HG02884 (cell line): Measurements from ENCODE around the gene RAP2C.
"Not testable (repeated sequence)": the region's sequence is repeated elsewhere in the genome, so short reads cannot be mapped to it uniquely, and the experiment has no call there.

Source experiments
- ATAC-seq: cut with Tn5 transposase; IDR thresholded peaks from one replicate; pipeline ENCODE4 v1.9.1; 2021; ENCODE audit warnings: mild to moderate bottlenecking, moderate library complexity; ENCODE audit not compliant: unreplicated experiment

The RAP2C gene

DNA sequence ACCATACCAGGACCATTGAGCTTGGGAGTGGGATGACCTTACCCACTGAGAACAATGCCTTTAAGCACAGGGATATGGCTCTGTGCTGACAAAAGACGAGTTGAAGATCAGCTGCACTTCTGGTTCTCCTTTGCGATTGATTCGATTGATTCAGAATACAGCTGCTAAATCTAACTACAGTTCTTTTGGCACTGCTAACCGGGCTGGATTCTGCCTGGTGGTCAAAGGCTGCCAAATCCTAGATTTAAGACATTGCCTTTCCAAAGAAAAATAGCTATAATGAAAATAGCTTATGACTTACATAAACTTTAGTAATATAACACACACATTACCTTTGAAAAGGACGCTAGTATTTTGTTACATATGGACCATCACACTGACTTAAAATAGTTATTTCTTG lies 18.3 kb downstream of the RAP2C start:
- ATAC-seq: no peak

DNA sequence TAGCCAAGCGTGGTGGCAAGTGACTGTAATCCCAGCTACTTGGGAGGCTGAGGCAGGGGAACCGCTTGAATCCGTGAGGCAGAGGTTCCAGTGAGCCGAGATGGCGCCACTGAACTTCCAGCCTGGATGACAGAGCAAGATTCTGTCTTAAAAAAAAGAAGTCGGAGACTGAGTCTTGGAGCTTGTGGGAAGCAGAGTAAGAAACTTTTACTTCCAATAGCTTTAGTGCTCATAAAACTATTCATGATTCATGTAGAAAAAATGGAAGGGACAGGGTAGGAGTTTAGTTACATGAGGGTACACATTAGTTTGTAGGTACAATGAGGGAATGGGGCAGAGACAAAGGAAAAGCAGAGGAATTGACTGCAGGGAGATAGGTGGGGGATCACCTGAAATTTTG lies 19.3 kb downstream of the RAP2C start:
- ATAC-seq: no peak

DNA sequence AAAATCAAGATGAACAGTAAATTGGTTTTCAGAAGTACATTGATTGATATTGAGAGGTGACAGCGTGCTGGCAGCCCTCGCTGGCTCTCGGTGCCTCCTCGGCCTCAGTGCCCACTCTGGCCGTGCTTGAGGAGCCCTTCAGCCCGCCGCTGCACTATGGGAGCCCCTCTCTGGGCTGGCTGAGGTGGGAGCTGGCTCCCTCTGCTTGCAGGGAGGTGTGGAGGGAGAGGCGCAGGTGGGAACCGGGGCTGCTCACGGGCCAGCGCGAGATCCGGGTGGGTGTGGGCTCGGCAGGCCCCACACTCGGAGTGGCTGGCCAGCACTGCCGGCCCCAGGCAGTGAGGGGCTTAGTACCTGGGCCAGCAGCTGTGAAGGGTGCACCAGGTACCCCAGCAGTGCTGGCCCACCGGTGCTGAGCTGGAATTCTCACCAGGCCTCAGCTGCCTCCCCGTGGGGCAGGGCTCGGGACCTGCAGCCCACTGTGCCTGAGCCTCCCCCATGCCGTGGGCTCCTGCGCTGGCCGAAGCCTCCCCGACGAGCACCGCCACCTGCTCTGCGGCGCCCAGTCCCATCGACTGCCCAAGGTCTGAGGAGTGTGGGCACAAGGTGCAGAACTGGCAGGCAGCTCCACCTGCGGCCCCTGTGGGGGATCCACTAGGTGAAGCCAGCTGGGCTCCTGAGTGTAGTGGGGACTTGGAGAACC lies 25.2 kb downstream of the RAP2C start:
- no peak for ATAC-seq

DNA sequence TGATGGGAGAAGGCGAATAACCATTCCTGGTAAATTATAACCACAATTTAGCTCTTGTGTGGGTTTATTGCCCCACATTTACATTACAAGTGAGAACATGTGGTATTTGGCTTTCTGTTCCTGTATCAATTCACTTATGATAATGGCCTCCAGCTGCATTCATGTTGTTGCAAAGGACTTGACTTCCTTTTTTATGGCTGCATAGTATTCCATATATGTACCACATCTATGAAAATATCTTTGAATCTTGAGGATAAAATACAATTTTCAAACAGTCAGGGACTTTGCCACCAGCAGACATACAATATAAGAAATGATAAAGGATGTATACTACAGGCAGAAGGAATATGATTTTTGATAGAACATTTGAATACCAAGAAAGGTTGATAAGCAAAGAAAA lies 27.3 kb downstream of the RAP2C start:
- no peak for ATAC-seq

DNA sequence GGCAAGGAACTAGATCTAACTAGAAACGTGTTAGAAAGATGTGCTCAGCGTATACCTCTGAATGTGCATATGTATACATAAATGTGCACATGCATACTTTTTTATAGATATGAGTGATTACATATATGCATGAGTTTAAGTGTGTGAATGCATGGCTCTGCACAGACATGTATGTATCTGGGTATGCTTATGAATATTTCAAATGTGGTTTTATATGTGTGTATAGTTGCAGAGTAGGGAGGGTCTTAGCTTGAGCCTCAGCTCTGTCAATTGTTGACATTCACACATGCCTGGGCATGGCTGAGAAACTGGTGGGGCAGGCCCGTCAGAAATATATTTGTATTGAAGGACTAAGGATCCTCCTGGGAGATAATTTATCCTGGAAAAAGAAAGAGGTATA lies 31.1 kb downstream of the RAP2C start:
- no peak for ATAC-seq

DNA sequence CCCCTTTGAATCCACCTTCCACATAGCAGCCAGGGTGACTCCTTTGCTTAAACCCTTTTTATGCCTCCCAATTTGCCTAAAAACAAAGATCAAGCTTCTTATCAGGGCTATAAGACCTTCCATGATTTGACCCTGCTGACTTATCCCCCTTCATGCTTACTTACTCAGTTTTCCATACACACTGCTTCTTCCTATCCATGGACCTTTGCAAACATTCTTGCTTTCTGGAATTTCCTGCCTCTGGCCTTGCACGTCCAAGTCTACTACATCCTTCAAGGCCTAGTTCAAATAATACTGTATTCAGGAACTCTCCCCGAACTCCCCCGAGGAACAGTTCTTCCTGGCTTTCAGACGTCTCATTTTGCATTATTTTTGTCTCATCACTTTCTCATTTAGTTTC lies 31.8 kb downstream of the RAP2C start:
- ATAC-seq: no peak

DNA sequence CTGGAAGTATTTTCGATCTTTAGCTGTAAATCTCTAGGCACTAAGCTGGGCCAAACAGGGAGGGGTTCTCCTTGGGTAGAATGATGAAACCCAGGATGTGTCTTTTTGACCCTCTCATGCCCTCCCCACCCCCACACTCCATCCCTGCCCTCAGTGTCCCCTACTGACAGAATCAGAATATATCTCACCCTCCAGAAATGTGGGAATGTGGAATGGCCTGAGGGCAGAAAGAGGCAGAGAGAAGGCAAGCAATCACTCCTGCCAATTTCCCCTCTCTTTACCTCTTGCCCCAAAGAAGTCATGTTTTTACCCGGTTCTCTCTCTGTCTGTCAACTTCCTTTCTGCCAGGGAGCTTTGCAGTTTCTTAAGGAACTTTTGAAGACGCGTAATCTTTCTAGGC lies 34.4 kb downstream of the RAP2C start:
- no peak for ATAC-seq

DNA sequence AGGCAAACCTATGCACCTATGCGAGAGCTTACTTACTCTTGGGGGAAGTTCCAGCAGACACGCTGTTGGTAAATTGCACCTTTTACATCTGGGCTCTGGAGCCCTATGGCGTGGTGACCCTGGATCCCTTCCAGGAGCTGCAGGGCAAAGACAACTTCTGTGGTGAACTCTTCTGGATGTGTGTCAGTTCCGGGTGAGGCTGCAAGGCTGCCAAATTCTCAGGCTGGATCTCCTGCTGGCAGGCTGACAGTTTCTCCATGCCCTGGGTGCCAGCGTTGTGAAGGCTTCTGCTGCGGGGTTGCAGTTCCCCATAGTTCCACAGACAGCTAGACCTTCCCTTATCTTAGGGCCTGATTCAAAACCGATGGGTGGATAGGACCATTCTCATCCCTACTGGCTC lies 37.9 kb downstream of the RAP2C start:
- no peak for ATAC-seq

DNA sequence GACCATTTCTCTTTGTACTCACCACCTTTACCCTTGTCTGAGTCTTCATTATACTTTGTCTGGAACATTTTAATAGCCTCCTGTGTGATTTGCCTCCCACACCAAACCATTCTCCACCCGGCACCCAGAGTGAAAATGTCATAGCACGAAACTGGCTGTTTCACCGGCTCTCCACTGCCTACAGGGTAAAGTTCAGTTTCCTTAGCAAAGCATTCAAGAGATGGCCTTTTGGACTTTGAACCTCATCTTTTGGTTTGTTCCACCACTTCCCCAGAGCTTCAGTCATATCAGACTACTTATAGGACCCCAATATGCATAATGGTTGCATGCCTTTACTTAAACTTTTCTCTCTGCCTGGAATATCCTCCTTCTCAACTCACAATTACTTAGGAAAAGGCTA lies 38.3 kb downstream of the RAP2C start:
- ATAC-seq: no peak

DNA sequence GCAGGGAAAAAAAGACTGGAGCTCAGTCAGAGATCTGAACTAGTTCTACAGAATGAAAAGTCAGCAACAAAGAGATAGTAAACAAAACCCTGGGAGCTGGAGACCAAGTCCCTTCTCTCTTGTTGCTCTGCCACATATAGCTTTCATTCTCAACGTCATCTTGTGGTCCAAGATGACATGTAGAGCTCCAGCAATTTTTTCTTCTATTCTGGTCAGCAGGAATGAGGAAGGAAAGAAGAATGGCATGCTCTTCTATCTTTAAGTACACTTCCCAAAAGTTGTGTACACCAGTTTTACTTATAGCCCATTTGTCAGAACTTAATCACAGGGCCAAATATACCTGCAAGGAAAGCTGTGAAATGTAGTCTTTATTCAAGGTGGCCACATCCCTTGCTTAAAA lies 45.6 kb downstream of the RAP2C start:
- ATAC-seq: no peak

DNA sequence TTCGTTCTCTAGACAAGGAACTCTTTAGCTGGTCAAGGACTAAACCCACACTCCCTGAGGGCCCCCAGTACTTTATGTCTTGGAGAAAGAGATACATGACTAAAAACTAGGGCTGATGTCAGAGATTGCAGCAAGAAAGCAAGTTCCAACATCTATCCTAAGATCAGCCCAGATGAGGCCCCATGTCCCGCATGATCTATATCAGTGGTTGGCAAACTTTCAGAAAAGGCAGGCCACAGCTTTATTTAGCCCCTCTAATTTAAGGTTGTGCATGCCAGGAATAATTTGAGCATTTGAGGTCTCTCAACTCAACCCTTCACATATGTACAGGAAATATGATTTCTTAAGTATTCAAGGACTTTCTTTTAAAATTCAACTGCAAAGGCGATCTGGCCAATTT lies 47.4 kb downstream of the RAP2C start:
- ATAC-seq: no peak

DNA sequence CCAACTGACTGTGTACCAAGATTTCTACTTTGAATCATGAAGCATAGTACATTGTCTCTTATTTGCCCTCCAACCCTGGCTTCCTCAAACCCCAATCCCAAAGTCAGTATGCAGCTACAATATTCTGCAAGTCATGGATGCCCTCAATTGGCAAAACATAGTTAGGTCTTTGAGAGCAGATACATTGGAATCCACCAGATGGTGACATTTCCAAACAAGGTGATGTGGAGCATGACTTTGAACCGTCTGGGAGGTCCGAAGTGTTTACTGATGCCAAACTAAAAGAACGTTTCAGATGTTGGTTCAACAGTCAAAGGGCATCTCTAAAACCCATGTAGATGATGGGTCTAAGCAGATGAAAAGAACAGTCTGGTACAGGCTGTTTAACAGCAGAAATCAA lies 47.8 kb downstream of the RAP2C start:
- no peak for ATAC-seq

DNA sequence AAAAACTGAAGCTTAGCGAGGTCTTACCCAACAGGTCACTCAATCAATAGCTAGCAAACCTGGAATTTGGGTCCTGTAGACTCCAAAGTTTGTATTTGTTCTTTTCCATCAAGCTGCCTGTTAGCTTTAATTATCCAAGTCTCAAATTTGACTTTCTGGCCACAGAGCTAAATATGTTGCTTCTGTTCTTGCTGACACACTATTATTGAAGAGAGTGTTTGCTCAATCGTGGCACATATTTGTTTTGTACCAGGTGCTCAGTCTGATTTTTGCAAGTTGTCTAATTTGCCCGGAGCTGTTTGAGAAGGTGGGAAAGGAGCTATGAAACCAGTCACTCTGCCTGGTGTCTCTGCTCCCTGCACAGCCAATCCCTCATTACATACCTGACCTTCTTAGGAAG lies 49.7 kb downstream of the RAP2C start:
- no peak for ATAC-seq

DNA sequence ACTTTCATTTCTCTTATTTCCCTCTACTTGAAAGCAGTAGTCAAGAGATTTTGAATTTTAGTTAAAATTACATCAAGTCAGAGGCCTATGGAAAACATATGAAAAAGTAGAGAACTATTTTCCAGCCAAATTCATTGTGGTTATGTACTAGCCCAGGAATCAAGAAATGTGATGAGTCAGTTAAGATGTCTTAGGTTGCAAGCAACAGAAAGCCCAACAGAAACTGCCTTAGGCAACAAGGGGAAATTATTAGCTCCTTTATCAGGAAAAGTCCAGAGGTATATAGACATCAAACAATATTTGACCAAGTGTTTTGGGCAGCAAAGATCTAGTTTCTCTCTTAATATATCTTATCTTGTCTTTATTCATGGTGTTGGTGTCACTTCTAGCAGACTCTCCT lies 53.6 kb downstream of the RAP2C start:
- no peak for ATAC-seq

DNA sequence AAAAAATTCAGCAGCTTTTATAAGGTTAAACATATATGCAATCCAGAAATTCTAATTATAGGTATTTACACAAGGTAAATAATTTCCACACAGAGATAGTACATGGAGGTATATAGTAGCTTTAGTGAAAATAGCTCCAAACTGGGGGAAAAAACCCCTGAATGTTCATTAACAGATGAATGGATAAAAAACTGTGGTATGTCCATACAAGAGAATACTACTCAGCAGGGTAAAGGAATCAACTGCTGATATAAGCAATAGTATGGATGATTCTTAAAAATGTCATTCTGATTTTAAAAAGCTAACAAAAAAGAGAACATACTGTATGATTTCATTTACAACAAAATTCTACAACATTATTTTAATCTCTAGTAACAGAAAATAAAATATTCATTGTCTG lies 54.2 kb downstream of the RAP2C start:
- ATAC-seq: no peak

DNA sequence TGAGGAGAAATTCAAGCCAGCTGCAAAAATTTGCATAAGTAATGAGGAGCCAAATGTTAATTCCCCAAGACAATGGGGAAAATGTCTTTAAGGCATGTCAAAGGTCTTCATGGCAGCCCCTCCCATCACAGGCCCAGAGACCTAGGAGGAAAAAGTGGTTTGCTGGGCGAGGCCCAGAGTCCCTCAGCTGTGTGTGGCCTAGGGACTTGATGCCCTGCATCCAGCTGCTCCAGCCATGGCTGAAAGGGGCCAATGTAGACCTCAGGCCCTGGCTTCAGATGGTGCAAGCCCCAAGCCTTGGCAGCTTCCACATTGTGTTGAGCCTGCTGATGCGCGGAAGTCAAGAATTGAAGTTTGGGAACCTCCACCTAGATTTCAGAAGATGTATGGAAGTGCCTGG lies 56.2 kb downstream of the RAP2C start:
- not testable (repeated sequence) for ATAC-seq

DNA sequence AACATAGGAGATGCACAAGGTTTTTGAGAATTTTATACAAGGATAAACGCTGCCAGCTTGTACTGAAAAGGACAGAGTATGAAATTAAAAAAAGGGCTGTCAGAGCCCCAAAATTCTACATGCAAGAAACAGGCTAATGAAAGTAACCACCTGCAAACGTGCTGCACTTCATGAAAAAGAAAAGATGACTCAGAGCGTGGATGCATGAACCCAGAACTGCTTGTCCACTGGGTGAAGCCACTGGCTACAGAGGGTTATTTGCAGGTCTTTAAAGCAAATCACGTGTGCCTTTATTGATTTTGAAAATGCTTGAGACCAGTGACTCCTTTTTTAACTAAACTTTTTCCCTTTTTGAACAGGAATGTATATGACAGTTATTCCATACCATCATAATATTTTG lies 66.1 kb downstream of the RAP2C start:
- ATAC-seq: no peak
